Measurements from ENCODE around the gene PTGR1.
"Not testable (repeated sequence)": the region's sequence is repeated elsewhere in the genome, so short reads cannot be mapped to it uniquely, and the experiment has no call there.

Gene PTGR1

GRCh38 chr9:111628411-111628810 lies 29.0 kb upstream of the PTGR1 start:
- H3K36me3 Mint-ChIP-seq: peaks cover 28% of the 10 kb centered on the region
- DNase-seq (ENCODE audit: low spot score in 2 of 2) (no peak), ATAC-seq (no peak)
- no peaks in the 10 kb centered on the region for H3K9me3 Mint-ChIP-seq
- no peak overlapping the region for H3K27ac Mint-ChIP-seq
- peaks cover 21% of the 10 kb centered on the region for H3K4me1 Mint-ChIP-seq
- no peak overlapping the region for H3K4me3 Mint-ChIP-seq

GRCh38 chr9:111627260-111627963 lies 28.0 kb upstream of the PTGR1 start:
- no peaks in the 10 kb centered on the region for H3K9me3 Mint-ChIP-seq
- no peak for DNase-seq (ENCODE audit: low spot score in 2 of 2)
- H3K4me1 Mint-ChIP-seq: peaks cover 11% of the 10 kb centered on the region
- no peak overlapping the region for H3K27ac Mint-ChIP-seq
- no peak overlapping the region for H3K4me3 Mint-ChIP-seq
- H3K36me3 Mint-ChIP-seq: peaks cover 18% of the 10 kb centered on the region
- no peak for ATAC-seq

- Mint-ChIP-seq H3K4me3 (no peak overlapping the region), H3K4me1 (no peaks in the 10 kb centered on the region), H3K36me3 (no peaks in the 10 kb centered on the region), H3K9me3 (no peaks in the 10 kb centered on the region), H3K27ac (no peak overlapping the region)
- DNase-seq (ENCODE audit: low spot score in 2 of 2) (no peak), ATAC-seq (no peak)
These were observed 23.2 kb upstream of the PTGR1 start for GRCh38 chr9:111622626-111623025.

GRCh38 chr9:111621895-111622480 lies 22.5 kb upstream of the PTGR1 start:
- Mint-ChIP-seq H3K9me3 (no peaks in the 10 kb centered on the region), H3K4me1 (no peaks in the 10 kb centered on the region), H3K4me3 (no peak overlapping the region), H3K36me3 (no peaks in the 10 kb centered on the region), H3K27ac (no peak overlapping the region)
- peak; percentile 67 for ATAC-seq
- DNase-seq (ENCODE audit: low spot score in 2 of 2): no peak

- not testable (repeated sequence) for H3K27ac Mint-ChIP-seq; H3K4me3 Mint-ChIP-seq; ATAC-seq; DNase-seq (ENCODE audit: low spot score in 2 of 2); H3K4me1 Mint-ChIP-seq; H3K36me3 Mint-ChIP-seq; H3K9me3 Mint-ChIP-seq
These were observed 17.9 kb upstream of the PTGR1 start for GRCh38 chr9:111617349-111617748.

GRCh38 chr9:111615928-111616327 lies 16.5 kb upstream of the PTGR1 start:
- Mint-ChIP-seq H3K4me3 (no peak overlapping the region), H3K4me1 (no peaks in the 10 kb centered on the region), H3K27ac (no peak overlapping the region), H3K36me3 (no peaks in the 10 kb centered on the region), H3K9me3 (no peaks in the 10 kb centered on the region)
- ATAC-seq (no peak), DNase-seq (ENCODE audit: low spot score in 2 of 2) (no peak)

- no peaks in the 10 kb centered on the region for H3K4me1 Mint-ChIP-seq
- H3K4me3 Mint-ChIP-seq: no peak overlapping the region
- H3K27ac Mint-ChIP-seq: no peak overlapping the region
- H3K9me3 Mint-ChIP-seq: no peaks in the 10 kb centered on the region
- ATAC-seq (no peak), DNase-seq (ENCODE audit: low spot score in 2 of 2) (no peak)
- no peaks in the 10 kb centered on the region for H3K36me3 Mint-ChIP-seq
These were observed 14.1 kb upstream of the PTGR1 start for GRCh38 chr9:111613436-111614040.

GRCh38 chr9:111610845-111611244 lies 11.4 kb upstream of the PTGR1 start:
- no peaks in the 10 kb centered on the region for H3K9me3 Mint-ChIP-seq
- H3K4me1 Mint-ChIP-seq: no peaks in the 10 kb centered on the region
- DNase-seq (ENCODE audit: low spot score in 2 of 2) (no peak), ATAC-seq (no peak)
- H3K27ac Mint-ChIP-seq: no peak overlapping the region
- H3K36me3 Mint-ChIP-seq: no peaks in the 10 kb centered on the region
- H3K4me3 Mint-ChIP-seq: no peak overlapping the region

GRCh38 chr9:111610149-111610548 lies 10.7 kb upstream of the PTGR1 start:
- H3K36me3 Mint-ChIP-seq: no peaks in the 10 kb centered on the region
- DNase-seq (ENCODE audit: low spot score in 2 of 2) (no peak), ATAC-seq (no peak)
- H3K4me1 Mint-ChIP-seq: no peaks in the 10 kb centered on the region
- no peaks in the 10 kb centered on the region for H3K9me3 Mint-ChIP-seq
- no peak overlapping the region for H3K4me3 Mint-ChIP-seq
- H3K27ac Mint-ChIP-seq: no peak overlapping the region

- Mint-ChIP-seq H3K9me3 (no peaks in the 10 kb centered on the region), H3K4me3 (no peak overlapping the region), H3K4me1 (no peaks in the 10 kb centered on the region), H3K27ac (no peak overlapping the region), H3K36me3 (no peaks in the 10 kb centered on the region)
- ATAC-seq: no peak
- no peak for DNase-seq (ENCODE audit: low spot score in 2 of 2)
These were observed 5.7 kb upstream of the PTGR1 start for GRCh38 chr9:111605041-111605559.

GRCh38 chr9:111604054-111604615 lies 4.7 kb upstream of the PTGR1 start:
- DNase-seq (ENCODE audit: low spot score in 2 of 2) (no peak), ATAC-seq (no peak)
- no peaks in the 10 kb centered on the region for H3K9me3 Mint-ChIP-seq
- no peak overlapping the region for H3K4me3 Mint-ChIP-seq
- H3K27ac Mint-ChIP-seq: no peak overlapping the region
- H3K36me3 Mint-ChIP-seq: no peaks in the 10 kb centered on the region
- H3K4me1 Mint-ChIP-seq: peaks cover 9% of the 10 kb centered on the region

GRCh38 chr9:111603041-111603440 lies 3.6 kb upstream of the PTGR1 start:
- no peak overlapping the region for H3K27ac Mint-ChIP-seq
- no peaks in the 10 kb centered on the region for H3K36me3 Mint-ChIP-seq
- no peak for DNase-seq (ENCODE audit: low spot score in 2 of 2)
- no peaks in the 10 kb centered on the region for H3K9me3 Mint-ChIP-seq
- no peak for ATAC-seq
- peaks cover 20% of the 10 kb centered on the region for H3K4me1 Mint-ChIP-seq
- H3K4me3 Mint-ChIP-seq: no peak overlapping the region

GRCh38 chr9:111601237-111602018 lies 2.0 kb upstream of the PTGR1 start:
- Mint-ChIP-seq H3K27ac (no peak overlapping the region), H3K36me3 (no peaks in the 10 kb centered on the region), H3K9me3 (no peaks in the 10 kb centered on the region), H3K4me3 (no peak overlapping the region), H3K4me1 (peaks cover 27% of the 10 kb centered on the region)
- ATAC-seq (no peak), DNase-seq (ENCODE audit: low spot score in 2 of 2) (no peak)

GRCh38 chr9:111599955-111600343 lies 502 bp upstream of the PTGR1 start:
- no peaks in the 10 kb centered on the region for H3K36me3 Mint-ChIP-seq
- H3K27ac Mint-ChIP-seq: no peak overlapping the region
- peaks cover 27% of the 10 kb centered on the region for H3K4me1 Mint-ChIP-seq

GRCh38 chr9:111598733-111599091 lies 735 bp downstream of the PTGR1 start:
- Mint-ChIP-seq H3K4me3 (peak overlapping the region; percentile 82), H3K4me1 (peaks cover 27% of the 10 kb centered on the region), H3K36me3 (no peaks in the 10 kb centered on the region), H3K27ac (peak overlapping the region; percentile 56), H3K9me3 (no peaks in the 10 kb centered on the region)
- peak; percentile 5 for ATAC-seq
- DNase-seq (ENCODE audit: low spot score in 2 of 2): peak in 1 of 2 donors; percentile 50

More at GRCh38 chr9:111599955-111600343, 502 bp upstream of the PTGR1 start:
- DNase-seq (ENCODE audit: low spot score in 2 of 2) (no peak), ATAC-seq (no peak)
- Mint-ChIP-seq H3K4me3 (peak overlapping the region; percentile 82), H3K9me3 (no peaks in the 10 kb centered on the region)

Measured in stimulated activated effector memory CD8-positive, alpha-beta T cell treated with anti-CD3 and anti-CD28 coated beads, Interleukin-12 subunit alpha, Interleukin-12 subunit beta, amount 100 ng/mL, for 72 hours (primary cell).